DND-41 (cell line): Measurements from ENCODE around the gene CHN1.

Experiments
- ATAC-seq: fragments of 200-7000 bp; cut with Tn5 transposase; 3 replicates; pipeline ENCODE4 v1.9.1; 2021; ENCODE audit warnings: low read depth; ENCODE audit not compliant: insufficient read depth
- DNase-seq: peaks from one replicate; pipeline ENCODE4 v3.0.0-alpha.2; 2020
- H2AFZ ChIP-seq: 2 replicates; pipeline ENCODE4 v1.6.0; 2012; ENCODE audit warnings: low read depth, low read length
- H3K27ac ChIP-seq: 2 replicates; pipeline ENCODE4 v1.5.1; 2012; ENCODE audit warnings: low read length, inconsistent platforms
- H3K27me3 ChIP-seq: fragments of 200-600 bp; sonication (generic); 2 replicates; pipeline ENCODE4 v1.6.0; 2012; ENCODE audit warnings: low read length, mild to moderate bottlenecking, inconsistent platforms; ENCODE audit not compliant: insufficient read depth, poor library complexity
- H3K36me3 ChIP-seq: 2 replicates; pipeline ENCODE4 v1.5.1; 2012; ENCODE audit warnings: low read length, inconsistent platforms; ENCODE audit not compliant: insufficient read depth
- H3K4me1 ChIP-seq: 2 replicates; pipeline ENCODE4 v1.5.1; 2012; ENCODE audit warnings: mild to moderate bottlenecking, low read length; ENCODE audit not compliant: insufficient read depth
- H3K4me2 ChIP-seq: 2 replicates; pipeline ENCODE4 v1.6.0; 2012; ENCODE audit warnings: mild to moderate bottlenecking, moderate library complexity, low read length, inconsistent platforms; ENCODE audit not compliant: insufficient read depth
- H3K4me3 ChIP-seq, 2 experiments: fragments of 200-600 bp in 1 of 2; shearing (Covaris generic) in 1 of 2; 2 replicates each; pipeline ENCODE4 v1.5.1; 2012 to 2016; ENCODE audit warnings: inconsistent platforms in 2 of 2, low read length in 2 of 2, mild to moderate bottlenecking in 2 of 2, low read depth in 1 of 2, moderate library complexity in 1 of 2
- H3K79me2 ChIP-seq: 2 replicates; pipeline ENCODE4 v1.6.0; 2012; ENCODE audit warnings: low read length, inconsistent platforms; ENCODE audit not compliant: insufficient read depth
- H3K9ac ChIP-seq: 2 replicates; pipeline ENCODE4 v1.6.0; 2012; ENCODE audit warnings: low read depth, mild to moderate bottlenecking, inconsistent platforms, low read length, moderate library complexity
- H3K9me3 ChIP-seq: 2 replicates; pipeline ENCODE4 v1.5.1; 2012; ENCODE audit warnings: low read length, moderate library complexity, mild to moderate bottlenecking, inconsistent platforms; ENCODE audit not compliant: insufficient read depth, severe bottlenecking
- H4K20me1 ChIP-seq: 2 replicates; pipeline ENCODE4 v1.6.0; 2012; ENCODE audit warnings: low read length; ENCODE audit not compliant: insufficient read depth
- CTCF ChIP-seq: IDR thresholded peaks from 2 replicates; pipeline ENCODE4 v1.5.1; 2012; ENCODE audit warnings: borderline replicate concordance, low read length, moderate library complexity, mild to moderate bottlenecking; ENCODE audit not compliant: poor library complexity, severe bottlenecking; ENCODE audit errors: extremely low read depth
- EZH2 ChIP-seq: IDR thresholded peaks from 3 replicates; pipeline ENCODE4 v1.6.1; 2012; ENCODE audit warnings: borderline replicate concordance, low read depth, mild to moderate bottlenecking, moderate library complexity, low read length, inconsistent platforms; ENCODE audit not compliant: severe bottlenecking

The CHN1 gene

GRCh38 chr2:175025946-175026345 is 20.8 kb upstream of the CHN1 start:
- H3K9me3 ChIP-seq: no peaks in the 10 kb centered on the region
- no peak overlapping the region for H2AFZ ChIP-seq
- H3K79me2 ChIP-seq: no peaks in the 10 kb centered on the region
- no peak for TF ChIP-seq CTCF
- TF ChIP-seq EZH2: no peak
- H3K4me1 ChIP-seq: no peaks in the 10 kb centered on the region
- H3K4me2 ChIP-seq: no peak overlapping the region
- no peaks in the 10 kb centered on the region for H3K27me3 ChIP-seq
- no peak overlapping the region for H3K9ac ChIP-seq
- no peak for DNase-seq
- H3K36me3 ChIP-seq: no peaks in the 10 kb centered on the region
- no peak overlapping the region for H3K27ac ChIP-seq
- no peak overlapping the region for H3K4me3 ChIP-seq
- ATAC-seq: no peak
- H4K20me1 ChIP-seq: no peaks in the 10 kb centered on the region

GRCh38 chr2:175025233-175025632 is 20.1 kb upstream of the CHN1 start:
- H3K4me2 ChIP-seq: no peak overlapping the region
- H3K9ac ChIP-seq: no peak overlapping the region
- TF ChIP-seq EZH2 (no peak), CTCF (no peak)
- ATAC-seq (no peak), DNase-seq (no peak)
- H2AFZ ChIP-seq: no peak overlapping the region
- H3K27ac ChIP-seq: no peak overlapping the region
- no peaks in the 10 kb centered on the region for H3K4me1 ChIP-seq
- H3K9me3 ChIP-seq: no peaks in the 10 kb centered on the region
- H3K79me2 ChIP-seq: no peaks in the 10 kb centered on the region
- no peak overlapping the region for H3K4me3 ChIP-seq
- no peaks in the 10 kb centered on the region for H3K27me3 ChIP-seq
- no peaks in the 10 kb centered on the region for H3K36me3 ChIP-seq
- no peaks in the 10 kb centered on the region for H4K20me1 ChIP-seq

GRCh38 chr2:175022923-175023322 is 17.7 kb upstream of the CHN1 start:
- Histone ChIP-seq H3K36me3 (no peaks in the 10 kb centered on the region), H3K9ac (no peak overlapping the region), H2AFZ (no peak overlapping the region), H3K9me3 (no peaks in the 10 kb centered on the region), H3K27me3 (no peaks in the 10 kb centered on the region), H3K4me1 (no peaks in the 10 kb centered on the region), H3K4me2 (no peak overlapping the region), H3K4me3 (no peak overlapping the region), H3K79me2 (no peaks in the 10 kb centered on the region), H3K27ac (no peak overlapping the region), H4K20me1 (no peaks in the 10 kb centered on the region)
- DNase-seq: no peak
- TF ChIP-seq CTCF (no peak), EZH2 (no peak)
- ATAC-seq: no peak
